HepG2 (cell line): ENCODE data around the gene PNN. TPM values are rescaled to one million over a fixed set of nuclear protein-coding genes. Genes with fewer than 3 reads are reported as not detected.

Source experiments
- HNF1A ChIP-seq, 2 experiments: sonication (generic) in 1 of 2; formaldehyde crosslinking in 1 of 2; IDR thresholded peaks; 2 replicates each; pipeline versions ENCODE4 v1.4.0 to v1.6.1; 2016 to 2020; ENCODE audit warnings: borderline replicate concordance in 1 of 2, low read depth in 1 of 2, mild to moderate bottlenecking in 1 of 2, missing genetic modification reagents in 1 of 2
- HNF4A ChIP-seq: sonication (generic); formaldehyde crosslinking; IDR thresholded peaks from 2 replicates; pipeline ENCODE4 v1.4.0; 2020; ENCODE audit warnings: missing genetic modification reagents
- KDM1A ChIP-seq: IDR thresholded peaks from 2 replicates; pipeline ENCODE4 v1.6.1; 2016; ENCODE audit warnings: missing compliant biosample characterization
- MXD3 ChIP-seq: IDR thresholded peaks from 2 replicates; pipeline ENCODE4 v1.6.1; 2016; ENCODE audit warnings: mild to moderate bottlenecking, missing biosample characterization, missing genetic modification reagents
- PAXIP1 ChIP-seq: sonication (generic); formaldehyde crosslinking; conservative IDR thresholded peaks from 2 replicates; pipeline ENCODE4 v1.4.0; 2020; ENCODE audit warnings: mild to moderate bottlenecking, missing genetic modification reagents, moderate library complexity
- POLR2AphosphoS5 ChIP-seq: IDR thresholded peaks from 2 replicates; pipeline ENCODE4 v1.6.1; 2012; ENCODE audit warnings: low read depth, low read length
- SOX5 ChIP-seq: IDR thresholded peaks from 2 replicates; pipeline ENCODE4 v1.6.1; 2016; ENCODE audit warnings: borderline replicate concordance
- YEATS4 ChIP-seq: sonication (generic); formaldehyde crosslinking; IDR thresholded peaks from 2 replicates; pipeline ENCODE4 v1.4.0; 2020; ENCODE audit warnings: missing genetic modification reagents, borderline replicate concordance
- ZFY ChIP-seq: sonication (generic); formaldehyde crosslinking; IDR thresholded peaks from 2 replicates; pipeline ENCODE4 v1.4.0; 2020; ENCODE audit warnings: missing genetic modification reagents
- ZMYM3 ChIP-seq: sonication (generic); formaldehyde crosslinking; IDR thresholded peaks from 2 replicates; pipeline ENCODE4 v1.5.1; 2020; ENCODE audit warnings: mild to moderate bottlenecking, missing genetic modification reagents
- ZNF142 ChIP-seq: sonication (generic); formaldehyde crosslinking; IDR thresholded peaks from 2 replicates; pipeline ENCODE4 v1.4.0; 2020; ENCODE audit warnings: missing genetic modification reagents
- ZNF326 ChIP-seq: sonication (generic); formaldehyde crosslinking; IDR thresholded peaks from 2 replicates; pipeline ENCODE4 v1.4.0; 2020; ENCODE audit warnings: missing genetic modification reagents, borderline replicate concordance
- ZNF773 ChIP-seq: sonication (generic); formaldehyde crosslinking; IDR thresholded peaks from 2 replicates; pipeline ENCODE4 v1.4.0; 2020; ENCODE audit warnings: missing genetic modification reagents, borderline replicate concordance
- polyA plus RNA-seq, 8 experiments: library from polyadenylated mRNA; depleted of rRNA in 3 of 8; stranded (reverse) in 7 of 8; unstranded in 1 of 8; fragments of >200 nt; fragmentation: Illumina TruSeq in 4 of 8; extraction: Trizol in 4 of 8; gene quantifications; 2 replicates each; pipeline versions ENCODE4 v1.2.1 to v1.2.3, GENCODE V29; 2011 to 2016; ENCODE audit warnings: low read depth in 4 of 8, missing spikeins in 1 of 8, mixed read lengths in 1 of 8; ENCODE audit not compliant: insufficient read depth in 1 of 8
- total RNA-seq, 5 experiments: library from RNA; depleted of rRNA; stranded (reverse); fragments of >200 nt; fragmentation: Illumina TruSeq; extraction: Trizol; gene quantifications; 2 replicates each; pipeline ENCODE4 v1.2.3, GENCODE V29; 2016; ENCODE audit warnings: low read depth in 1 of 5

The PNN gene
- total and polyA plus RNA-seq, 2 of the 13 experiments (the other 11 are each of a cell fraction or from before 2014, with no cell fraction given): 58.0 to 214 TPM

GRCh38 chr14:39174560-39175444, at the start of gene PNN (continued):
- TF ChIP-seq HNF1A (IDR thresholded peaks at IDR 0.05; ENCODE audit: low read depth) (peak; percentile 97), HNF1A (CRISPR knock-in tag; IDR thresholded peaks at IDR 0.05; ENCODE audit: borderline replicate concordance) (peak; percentile 98; the same call in 1 of the 2 replicates), POLR2AphosphoS5 (peak; percentile 100), MXD3 (CRISPR knock-in tag) (peak; percentile 84), YEATS4 (CRISPR knock-in tag) (peak; percentile 99), PAXIP1 (CRISPR knock-in tag) (peak; percentile 87), KDM1A (peak; percentile 85), ZMYM3 (peak; percentile 97; the same call in 1 of the 2 replicates), HNF4A (CRISPR knock-in tag) (peak; percentile 53), ZFY (peak; percentile 100), SOX5 (CRISPR knock-in tag) (peak; percentile 76), ZNF142 (peak; percentile 42; the same call in 1 of the 2 replicates), ZNF773 (peak; percentile 87; the same call in 1 of the 2 replicates), ZNF326 (0 out of 2 replicates have a peak, but pooled peaks have one; percentile 11)
